ENCODE results near the gene TSG101.

TSG101 gene

GRCh38 chr11:18438691-18439090 lies 88.1 kb downstream of the TSG101 start:
- no peak overlapping the region for H3K9ac ChIP-seq (ENCODE audit: low read length)
- TF ChIP-seq EZH2 (IDR thresholded peaks at IDR 0.05; ENCODE audit: borderline replicate concordance, low read length) (no peak), CTCF (IDR thresholded peaks at IDR 0.05; ENCODE audit: low read length) (no peak)
- H3K27me3 ChIP-seq (ENCODE audit: insufficient read depth, low read length), result peaks cover 3% of the 10 kb centered on the region; the same call in 1 of the 2 replicates
- no peak overlapping the region for H2AFZ ChIP-seq (ENCODE audit: low read length)
- peaks cover 5% of the 10 kb centered on the region for H3K9me3 ChIP-seq (ENCODE audit: low read length)
- H3K9me2 ChIP-seq (ENCODE audit: low read depth, low read length), result no peaks in the 10 kb centered on the region
- no peaks in the 10 kb centered on the region for H3K79me2 ChIP-seq (ENCODE audit: insufficient read depth, low read length)
- no peak overlapping the region for H3K4me3 ChIP-seq (ENCODE audit: low read depth, low read length, poor library complexity, severe bottlenecking)
- H3K4me2 ChIP-seq (ENCODE audit: low read length), result no peak overlapping the region
- H3K4me1 ChIP-seq (ENCODE audit: insufficient read depth, low read length, severe bottlenecking), result no peaks in the 10 kb centered on the region
- no peak overlapping the region for H3K27ac ChIP-seq (ENCODE audit: low read depth, low read length, poor library complexity, severe bottlenecking)
- no peaks in the 10 kb centered on the region for H3F3A ChIP-seq (ENCODE audit: insufficient read depth, low read length)
- no peaks in the 10 kb centered on the region; the same call in 1 of the 2 replicates for H3K36me3 ChIP-seq (ENCODE audit: insufficient read depth, low read length)
- H4K20me1 ChIP-seq (ENCODE audit: insufficient read depth, low read length), result no peaks in the 10 kb centered on the region

Measured in OCI-LY1 (cell line).